ENCODE results near the gene MT1E.

MT1E gene

GRCh38 chr16:56643080-56643778 is 17.6 kb downstream of the MT1E start:
- Mint-ChIP-seq H3K4me3 (peak overlapping the region; percentile 80), H3K4me1 (peaks cover 27% of the 10 kb centered on the region), H3K36me3 (no peaks in the 10 kb centered on the region), H3K9me3 (no peaks in the 10 kb centered on the region), H3K27me3 (peaks cover 62% of the 10 kb centered on the region), H3K27ac (no peak overlapping the region)
- ATAC-seq: peak; percentile 98

GRCh38 chr16:56643833-56644232 is 18.3 kb downstream of the MT1E start:
- Mint-ChIP-seq H3K4me3 (peak overlapping the region; percentile 80), H3K9me3 (no peaks in the 10 kb centered on the region), H3K4me1 (peaks cover 21% of the 10 kb centered on the region), H3K27ac (no peak overlapping the region), H3K27me3 (peaks cover 62% of the 10 kb centered on the region), H3K36me3 (no peaks in the 10 kb centered on the region)
- ATAC-seq: no peak

GRCh38 chr16:56645311-56645710 is 19.7 kb downstream of the MT1E start:
- Mint-ChIP-seq H3K9me3 (no peaks in the 10 kb centered on the region), H3K27me3 (peaks cover 55% of the 10 kb centered on the region), H3K4me1 (peaks cover 20% of the 10 kb centered on the region), H3K4me3 (no peak overlapping the region), H3K27ac (no peak overlapping the region), H3K36me3 (no peaks in the 10 kb centered on the region)
- no peak for ATAC-seq

DNA sequence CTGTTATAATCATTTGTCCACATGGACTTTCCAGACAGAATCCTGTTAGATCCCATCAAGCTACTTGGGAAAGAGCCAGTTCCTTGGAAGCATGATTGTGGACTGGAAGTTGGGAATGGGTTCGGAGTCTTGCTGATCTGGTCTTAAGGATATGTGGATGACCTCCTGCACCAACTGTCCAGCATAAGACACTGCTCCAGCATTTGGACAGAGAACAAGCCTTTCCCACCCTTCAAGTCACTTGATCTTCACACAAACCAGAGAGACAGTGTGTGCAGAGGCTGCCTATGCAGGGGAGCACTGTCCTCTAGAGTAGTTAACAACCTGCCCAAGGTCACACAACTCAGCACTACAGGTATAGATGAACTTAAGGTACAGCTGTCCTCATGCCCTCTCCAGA is 20.3 kb downstream of the MT1E start:
- H3K27ac Mint-ChIP-seq: no peak overlapping the region
- no peak overlapping the region for H3K4me3 Mint-ChIP-seq
- no peaks in the 10 kb centered on the region for H3K36me3 Mint-ChIP-seq
- peaks cover 20% of the 10 kb centered on the region for H3K4me1 Mint-ChIP-seq
- H3K9me3 Mint-ChIP-seq: no peaks in the 10 kb centered on the region
- H3K27me3 Mint-ChIP-seq: peaks cover 50% of the 10 kb centered on the region
- ATAC-seq: no peak

- Mint-ChIP-seq H3K9me3 (no peaks in the 10 kb centered on the region), H3K27ac (no peak overlapping the region), H3K36me3 (no peaks in the 10 kb centered on the region), H3K4me3 (no peak overlapping the region), H3K27me3 (peaks cover 46% of the 10 kb centered on the region), H3K4me1 (peaks cover 17% of the 10 kb centered on the region)
- ATAC-seq: no peak
Observed at GRCh38 chr16:56647641-56648431, 22.3 kb downstream of the MT1E start.

DNA sequence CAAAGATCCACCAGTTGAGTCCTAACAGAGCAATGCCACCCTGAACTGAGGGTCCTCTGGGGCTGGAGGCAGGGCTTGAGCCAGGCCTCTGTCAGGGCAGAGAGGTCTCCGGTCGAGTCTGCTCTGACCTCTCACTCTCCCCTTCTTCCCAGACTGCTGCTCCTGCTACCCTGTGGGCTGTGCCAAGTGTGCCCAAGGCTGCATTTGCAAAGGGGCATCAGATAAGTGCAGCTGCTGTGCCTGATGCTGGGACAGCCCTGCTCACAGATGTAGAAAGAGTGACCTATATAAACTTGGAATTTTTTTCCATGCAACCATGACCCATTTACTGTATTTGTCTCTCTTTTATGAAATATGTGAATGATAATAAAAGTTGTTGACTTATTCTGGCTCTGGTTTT is 23.7 kb downstream of the MT1E start:
- peaks cover 12% of the 10 kb centered on the region for H3K4me1 Mint-ChIP-seq
- H3K27me3 Mint-ChIP-seq: peaks cover 38% of the 10 kb centered on the region
- no peak overlapping the region for H3K4me3 Mint-ChIP-seq
- no peak overlapping the region for H3K27ac Mint-ChIP-seq
- H3K9me3 Mint-ChIP-seq: no peaks in the 10 kb centered on the region
- no peak for ATAC-seq
- no peaks in the 10 kb centered on the region for H3K36me3 Mint-ChIP-seq

- Mint-ChIP-seq H3K27me3 (peaks cover 33% of the 10 kb centered on the region), H3K36me3 (no peaks in the 10 kb centered on the region), H3K27ac (no peak overlapping the region), H3K4me1 (peaks cover 12% of the 10 kb centered on the region), H3K9me3 (no peaks in the 10 kb centered on the region), H3K4me3 (no peak overlapping the region)
- no peak for ATAC-seq
Observed at GRCh38 chr16:56649820-56650219, 24.2 kb downstream of the MT1E start.

GRCh38 chr16:56651586-56651985 is 26.0 kb downstream of the MT1E start, which contains the start of gene MT1B:
Gene MT1B, plus strand, starts transcription at chr16:56651886. Its CDS starts 68 bp downstream, at chr16:56651954.
- Mint-ChIP-seq H3K9me3 (no peaks in the 10 kb centered on the region), H3K4me1 (peaks cover 12% of the 10 kb centered on the region), H3K27me3 (peaks cover 28% of the 10 kb centered on the region), H3K36me3 (no peaks in the 10 kb centered on the region), H3K4me3 (no peak within 1 kb of the TSS), H3K27ac (no peak within 1 kb of the TSS)
- peak; percentile 20 for ATAC-seq

DNA sequence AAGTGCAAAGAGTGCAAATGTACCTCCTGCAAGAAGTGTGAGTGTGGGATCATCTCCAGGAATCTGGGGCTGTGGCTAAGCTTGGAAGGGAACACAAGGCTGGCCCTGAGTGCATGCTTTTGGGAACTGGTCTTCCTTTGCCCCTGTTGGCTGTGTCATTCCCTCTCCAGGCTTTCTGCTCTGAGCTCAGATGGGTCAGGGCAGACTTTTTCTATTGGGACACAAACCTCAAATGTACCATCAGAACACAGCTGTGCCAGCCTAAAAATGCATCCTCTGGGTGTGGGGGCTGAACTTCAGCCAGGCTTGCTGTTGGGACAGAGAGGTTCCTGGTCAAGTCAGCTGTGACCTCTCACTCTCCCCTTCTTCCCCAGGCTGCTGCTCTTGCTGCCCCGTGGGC is 27.0 kb downstream of the MT1E start:
- H3K36me3 Mint-ChIP-seq: no peaks in the 10 kb centered on the region
- H3K27me3 Mint-ChIP-seq: peaks cover 21% of the 10 kb centered on the region
- ATAC-seq: no peak
- peaks cover 18% of the 10 kb centered on the region for H3K4me1 Mint-ChIP-seq
- H3K9me3 Mint-ChIP-seq: no peaks in the 10 kb centered on the region
- H3K27ac Mint-ChIP-seq: no peak overlapping the region
- H3K4me3 Mint-ChIP-seq: no peak overlapping the region

DNA sequence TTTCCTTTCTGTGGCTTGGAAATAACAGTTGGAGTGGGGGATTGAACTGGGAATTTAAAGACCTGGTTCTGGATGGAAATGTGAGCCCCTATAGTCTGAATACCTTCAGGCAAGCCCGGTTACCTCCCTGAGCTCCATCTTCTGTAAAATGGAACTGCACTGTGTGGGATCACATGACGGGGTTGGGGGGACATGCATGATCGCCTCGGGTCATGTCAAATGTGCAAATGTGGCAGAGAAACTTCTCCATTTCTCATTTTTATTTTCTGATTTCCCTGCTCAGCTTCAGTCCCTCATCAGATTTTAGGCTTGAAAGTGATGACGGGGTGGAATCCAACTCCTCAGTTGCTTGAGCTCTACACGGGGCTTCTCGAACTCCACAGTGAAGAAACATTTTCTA is 27.6 kb downstream of the MT1E start:
- H3K27me3 Mint-ChIP-seq: peaks cover 14% of the 10 kb centered on the region
- H3K9me3 Mint-ChIP-seq: no peaks in the 10 kb centered on the region
- peaks cover 24% of the 10 kb centered on the region for H3K4me1 Mint-ChIP-seq
- no peaks in the 10 kb centered on the region for H3K36me3 Mint-ChIP-seq
- no peak overlapping the region for H3K4me3 Mint-ChIP-seq
- no peak overlapping the region for H3K27ac Mint-ChIP-seq
- no peak for ATAC-seq

DNA sequence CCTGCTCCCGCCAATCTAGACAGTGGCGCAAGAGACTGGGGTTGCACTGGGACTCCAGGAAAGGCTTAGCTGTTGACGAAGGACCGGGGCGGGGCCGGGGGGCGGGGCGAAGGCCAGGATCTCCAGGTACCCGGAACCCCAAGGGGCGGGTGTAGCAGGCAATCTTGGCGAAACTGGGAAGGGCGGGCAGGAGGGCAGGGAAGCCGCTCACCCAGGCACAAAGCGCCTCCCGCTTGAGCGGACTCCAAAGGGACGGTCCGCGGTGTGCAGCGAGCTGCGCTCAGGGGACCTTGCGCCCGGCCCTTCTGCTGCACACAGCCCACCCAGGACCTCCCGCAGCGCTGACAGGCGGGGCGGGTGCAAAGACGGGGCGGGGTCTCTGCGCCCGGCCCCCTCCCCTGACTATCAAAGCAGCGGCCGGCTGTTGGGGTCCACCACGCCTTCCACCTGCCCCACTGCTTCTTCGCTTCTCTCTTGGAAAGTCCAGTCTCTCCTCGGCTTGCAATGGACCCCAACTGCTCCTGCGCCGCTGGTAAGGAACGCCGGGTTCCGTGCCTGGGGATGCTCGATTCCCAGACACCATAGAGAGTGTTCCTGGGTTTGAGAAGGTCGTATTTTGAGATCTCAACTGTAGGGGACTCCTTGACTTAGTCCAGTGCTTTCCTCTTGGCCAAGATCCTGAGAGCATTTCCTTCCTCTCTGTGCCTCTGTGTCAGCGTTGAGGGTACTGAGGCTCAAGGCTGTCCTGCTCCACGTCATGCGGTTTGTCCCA is 32.2 kb downstream of the MT1E start, which contains the start of gene MT1F:
Gene MT1F (plus strand): TSS at position 405 of the 772 bp plus-strand sequence. CDS start 100 bp downstream, at position 505.
- no peaks in the 10 kb centered on the region for H3K36me3 Mint-ChIP-seq
- H3K4me1 Mint-ChIP-seq: peaks cover 34% of the 10 kb centered on the region
- H3K9me3 Mint-ChIP-seq: no peaks in the 10 kb centered on the region
- peak within 1 kb of the TSS; percentile 71 for H3K27ac Mint-ChIP-seq
- H3K4me3 Mint-ChIP-seq: peak within 1 kb of the TSS; percentile 89
- ATAC-seq: peak; percentile 85
- H3K27me3 Mint-ChIP-seq: peaks cover 14% of the 10 kb centered on the region

DNA sequence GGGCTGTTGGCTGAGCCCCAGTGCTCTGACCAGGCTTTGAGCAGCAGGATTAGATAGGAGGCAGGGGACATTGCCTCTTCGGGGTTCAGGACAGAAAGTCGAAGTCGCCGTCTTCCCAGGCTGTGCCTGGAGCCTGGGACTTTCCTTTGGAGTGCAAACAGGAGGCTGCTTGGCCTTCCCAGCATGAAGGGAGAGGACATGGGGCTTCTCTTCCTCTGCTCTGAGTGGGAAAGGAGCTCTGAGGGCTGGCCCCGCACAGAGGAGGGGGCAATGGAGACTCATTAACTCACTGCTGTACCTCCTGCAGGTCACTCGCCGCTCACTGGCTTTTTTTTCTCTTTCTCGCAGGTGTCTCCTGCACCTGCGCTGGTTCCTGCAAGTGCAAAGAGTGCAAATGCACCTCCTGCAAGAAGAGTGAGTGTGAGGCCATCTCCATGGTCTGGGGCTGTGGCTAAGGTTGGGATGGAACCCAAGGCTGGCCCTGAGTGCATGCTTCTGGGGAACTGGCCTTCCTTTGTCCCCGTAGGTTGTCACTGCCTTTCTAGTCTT is 32.8 kb downstream of the MT1E start:
- H3K27ac Mint-ChIP-seq: peak overlapping the region; percentile 71
- H3K9me3 Mint-ChIP-seq: no peaks in the 10 kb centered on the region
- H3K27me3 Mint-ChIP-seq: peaks cover 21% of the 10 kb centered on the region
- ATAC-seq: no peak
- H3K36me3 Mint-ChIP-seq: no peaks in the 10 kb centered on the region
- peak overlapping the region; percentile 89 for H3K4me3 Mint-ChIP-seq
- peaks cover 35% of the 10 kb centered on the region for H3K4me1 Mint-ChIP-seq

DNA sequence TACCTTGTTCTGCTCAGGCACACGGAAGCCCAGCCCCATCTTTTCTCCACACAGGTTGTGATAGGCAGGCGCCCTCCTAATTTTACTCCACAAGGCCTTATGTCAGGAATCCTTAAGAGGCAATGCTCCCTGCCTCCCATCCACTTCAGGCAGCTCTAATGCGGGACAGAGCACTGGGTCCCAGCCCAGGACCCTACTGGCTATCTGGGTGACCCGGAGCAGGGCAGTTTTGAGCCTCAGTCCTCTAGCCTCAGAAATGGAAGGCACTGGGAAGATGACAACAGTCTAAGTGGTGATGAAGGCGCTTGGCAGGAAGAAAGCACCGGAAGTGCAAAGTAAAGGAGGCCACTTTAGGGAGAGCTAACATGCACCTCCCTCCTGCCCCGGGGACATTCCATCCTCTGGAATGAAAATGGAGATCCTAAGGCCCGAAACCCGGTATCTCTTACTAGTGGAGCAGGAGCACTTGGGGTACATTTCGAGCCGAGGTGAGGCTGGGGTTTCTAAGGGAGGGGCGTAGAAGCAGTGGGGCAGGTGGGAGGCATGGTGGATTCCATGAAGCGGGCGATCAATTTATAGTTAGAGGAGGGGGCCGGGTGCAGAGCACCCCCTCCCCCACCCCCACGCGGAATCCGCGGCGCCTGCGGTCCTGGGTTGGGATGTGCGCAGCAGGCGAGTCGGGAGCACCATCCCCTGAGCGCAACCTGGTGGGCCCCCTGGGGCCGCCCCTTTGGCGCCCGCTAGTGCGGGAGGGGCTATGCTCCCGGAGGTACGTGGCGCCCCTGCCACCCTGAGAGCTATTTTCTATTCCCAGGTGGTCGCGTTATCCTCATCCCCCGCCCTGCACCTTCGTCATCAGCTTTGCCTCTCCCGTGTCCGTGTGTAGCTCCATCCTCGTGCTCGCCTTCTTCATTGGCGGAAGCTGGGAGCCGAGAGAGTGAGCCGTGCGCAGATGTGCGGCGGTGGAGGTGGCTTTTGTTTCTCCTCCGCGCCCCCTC is 37.1 kb downstream of the MT1E start:
- Mint-ChIP-seq H3K27ac (no peak overlapping the region), H3K36me3 (no peaks in the 10 kb centered on the region), H3K4me1 (peaks cover 25% of the 10 kb centered on the region), H3K4me3 (peak overlapping the region; percentile 21), H3K27me3 (peaks cover 63% of the 10 kb centered on the region), H3K9me3 (no peaks in the 10 kb centered on the region)
- peak; percentile 22 for ATAC-seq

GRCh38 chr16:56664506-56664905 is 38.9 kb downstream of the MT1E start:
- H3K27ac Mint-ChIP-seq: no peak overlapping the region
- no peak for ATAC-seq
- no peak overlapping the region for H3K4me3 Mint-ChIP-seq
- no peaks in the 10 kb centered on the region for H3K9me3 Mint-ChIP-seq
- H3K36me3 Mint-ChIP-seq: no peaks in the 10 kb centered on the region
- H3K27me3 Mint-ChIP-seq: peaks cover 82% of the 10 kb centered on the region
- peaks cover 34% of the 10 kb centered on the region for H3K4me1 Mint-ChIP-seq

Measured in stimulated activated memory B cell treated with anti-CD40 and anti-IgM and Interleukin-4, amounts not matched to agents 10 μg/mL and 1 μg/mL and 100 μg/mL, for 72 hours (primary cell).